PC-3 (cell line): Measurements from ENCODE around the gene ETHE1. TPM values are rescaled to one million over a fixed set of nuclear protein-coding genes. Genes with fewer than 3 reads are reported as not detected.
A peak's percentile ranks its signal among the peaks of the same experiment; 100 is the strongest.

Experiments
- ATAC-seq: fragments of 200-7000 bp; cut with Tn5 transposase; 2 replicates; pipeline ENCODE4 v1.9.1; 2020; ENCODE audit warnings: mild to moderate bottlenecking, moderate library complexity
- BruUV-seq: library from RNA; stranded (reverse); fragments of 400-500 nt; replicated peaks from 2 replicates; lab custom pipeline; 2021; lab: Mats Ljungman, UMichigan
- CTCF ChIA-PET: fragments of 300-600 bp; sonication (Branson Sonifier 250); formaldehyde crosslinking; loops from one replicate; lab custom pipeline; 2022; ENCODE audit warnings: antibody characterized with exemption; lab: Charles Lee
- POLR2A ChIA-PET: fragments of 300-600 bp; sonication (Branson Sonifier 250); formaldehyde crosslinking; loops from one replicate; lab custom pipeline; 2022; ENCODE audit warnings: antibody characterized with exemption; ENCODE audit not compliant: unreplicated experiment; lab: Charles Lee
- DNase-seq: peaks from one replicate; pipeline ENCODE4 v3.0.0-alpha.2; 2015
- H2AFZ ChIP-seq: fragments of 300-600 bp; sonication (generic); 2 replicates; pipeline ENCODE4 v1.6.0; 2016; ENCODE audit warnings: antibody characterized with exemption, low read length
- H3F3A ChIP-seq: fragments of 300-600 bp; sonication (generic); one replicate; pipeline ENCODE4 v1.6.0; 2017; ENCODE audit warnings: antibody characterized with exemption, low read length, control low read depth, mild to moderate bottlenecking; ENCODE audit not compliant: unreplicated experiment
- H3K27ac ChIP-seq: fragments of 300-600 bp; sonication (generic); 2 replicates; pipeline ENCODE4 v1.5.1; 2016; ENCODE audit warnings: mild to moderate bottlenecking, low read length
- H3K27me3 ChIP-seq: fragments of 300-600 bp; sonication (generic); 2 replicates; pipeline ENCODE4 v1.6.1; 2016; ENCODE audit warnings: low read length, mixed read lengths
- H3K36me3 ChIP-seq: fragments of 300-600 bp; sonication (generic); 2 replicates; pipeline ENCODE4 v1.6.1; 2016; ENCODE audit warnings: low read depth, mixed run types, low read length, mixed read lengths
- H3K4me1 ChIP-seq: fragments of 300-600 bp; sonication (generic); 2 replicates; pipeline ENCODE4 v1.5.1; 2016; ENCODE audit warnings: low read length; ENCODE audit not compliant: insufficient read depth
- H3K4me2 ChIP-seq: fragments of 300-600 bp; sonication (generic); 2 replicates; pipeline ENCODE4 v1.6.0; 2016; ENCODE audit warnings: low read length
- H3K4me3 ChIP-seq: fragments of 300-600 bp; sonication (generic); 2 replicates; pipeline ENCODE4 v1.5.1; 2016; ENCODE audit warnings: mild to moderate bottlenecking, low read length, mixed read lengths
- H3K79me2 ChIP-seq: fragments of 300-600 bp; sonication (generic); 2 replicates; pipeline ENCODE4 v1.6.1; 2017; ENCODE audit warnings: low read length, mixed read lengths
- H3K9ac ChIP-seq: fragments of 300-600 bp; sonication (generic); 2 replicates; pipeline ENCODE4 v1.6.0; 2016; ENCODE audit warnings: mild to moderate bottlenecking, low read length
- H3K9me2 ChIP-seq: fragments of 300-600 bp; sonication (generic); replicated peaks from 2 replicates; pipeline ENCODE4 v1.6.1; 2016; ENCODE audit warnings: mixed run types, low read length, mixed read lengths
- H3K9me3 ChIP-seq: fragments of 300-600 bp; sonication (generic); 2 replicates; pipeline ENCODE4 v1.6.1; 2016; ENCODE audit warnings: low read length, mixed read lengths
- H4K20me1 ChIP-seq: fragments of 300-600 bp; sonication (generic); 2 replicates; pipeline ENCODE4 v1.6.1; 2016; ENCODE audit warnings: low read length, mixed read lengths
- EZH2 ChIP-seq: fragments of 300-600 bp; sonication (generic); IDR thresholded peaks from one replicate; pipeline ENCODE4 v1.6.1; 2017; ENCODE audit warnings: antibody characterized with exemption, mild to moderate bottlenecking, low read length; ENCODE audit not compliant: unreplicated experiment
- EZH2phosphoT487 ChIP-seq: fragments of 300-600 bp; sonication (generic); IDR thresholded peaks from 2 replicates; pipeline ENCODE4 v1.6.1; 2018; ENCODE audit warnings: mild to moderate bottlenecking, antibody characterized with exemption, low read length, borderline replicate concordance
- intact Hi-C: fragments of 100-400 bp; cut with micrococcal nuclease; formaldehyde crosslinking; loops from 2 replicates; pipeline ENCODE4 v1.9.0; 2023
- total RNA-seq: library from RNA; depleted of rRNA; stranded (reverse); fragments of >200 nt; gene quantifications from 2 replicates; pipeline ENCODE4 v1.2.3, GENCODE V29; 2014
- TF ChIP-seq, protein P1 (sequence below): fragments of 300-600 bp; sonication (generic); conservative IDR thresholded peaks from 2 replicates; pipeline ENCODE4 v1.5.1; 2017; ENCODE audit warnings: antibody characterized with exemption, low read depth, mild to moderate bottlenecking, low read length

Gene ETHE1
- total RNA-seq, 1 experiment from 2014 or later = 34.2 TPM

DNA sequence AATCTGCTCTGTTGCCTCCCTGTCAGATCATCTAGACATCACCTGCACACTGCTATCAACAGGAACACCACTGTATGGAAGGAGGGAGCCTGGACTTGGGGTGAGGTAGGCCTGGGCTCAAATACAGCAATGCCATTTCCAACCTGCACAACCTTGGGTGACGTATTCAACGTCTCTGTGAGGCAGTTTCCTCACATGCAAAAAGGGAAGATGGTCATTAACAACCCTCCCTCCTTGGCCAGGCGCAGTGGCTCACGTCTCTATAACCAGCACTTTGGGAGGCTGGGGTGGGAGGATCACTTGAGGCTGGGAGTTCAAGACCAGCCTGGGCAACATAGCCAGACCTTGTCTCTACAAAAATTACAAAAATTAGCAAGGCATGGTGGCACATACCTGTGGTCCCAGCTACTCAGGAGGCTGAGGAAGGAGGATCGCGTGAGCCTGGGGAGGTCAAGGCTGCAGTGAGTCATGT is 35.3 kb upstream of the ETHE1 start:
- ChIA-PET POLR2A (no interaction called here), CTCF (no interaction called here)
- H4K20me1 ChIP-seq = no peaks in the 10 kb centered on the region
- BruUV-seq = no TSS peak
- H3F3A ChIP-seq = no peaks in the 10 kb centered on the region
- ATAC-seq (no peak), DNase-seq (no peak)
- no peaks in the 10 kb centered on the region for H3K9me3 ChIP-seq
- no peak overlapping the region for H3K4me3 ChIP-seq
- H3K9ac ChIP-seq = no peak overlapping the region
- H3K27me3 ChIP-seq = no peaks in the 10 kb centered on the region
- no peak overlapping the region for H2AFZ ChIP-seq
- TF ChIP-seq EZH2phosphoT487 = no peak
- TF ChIP-seq, protein P1, sequence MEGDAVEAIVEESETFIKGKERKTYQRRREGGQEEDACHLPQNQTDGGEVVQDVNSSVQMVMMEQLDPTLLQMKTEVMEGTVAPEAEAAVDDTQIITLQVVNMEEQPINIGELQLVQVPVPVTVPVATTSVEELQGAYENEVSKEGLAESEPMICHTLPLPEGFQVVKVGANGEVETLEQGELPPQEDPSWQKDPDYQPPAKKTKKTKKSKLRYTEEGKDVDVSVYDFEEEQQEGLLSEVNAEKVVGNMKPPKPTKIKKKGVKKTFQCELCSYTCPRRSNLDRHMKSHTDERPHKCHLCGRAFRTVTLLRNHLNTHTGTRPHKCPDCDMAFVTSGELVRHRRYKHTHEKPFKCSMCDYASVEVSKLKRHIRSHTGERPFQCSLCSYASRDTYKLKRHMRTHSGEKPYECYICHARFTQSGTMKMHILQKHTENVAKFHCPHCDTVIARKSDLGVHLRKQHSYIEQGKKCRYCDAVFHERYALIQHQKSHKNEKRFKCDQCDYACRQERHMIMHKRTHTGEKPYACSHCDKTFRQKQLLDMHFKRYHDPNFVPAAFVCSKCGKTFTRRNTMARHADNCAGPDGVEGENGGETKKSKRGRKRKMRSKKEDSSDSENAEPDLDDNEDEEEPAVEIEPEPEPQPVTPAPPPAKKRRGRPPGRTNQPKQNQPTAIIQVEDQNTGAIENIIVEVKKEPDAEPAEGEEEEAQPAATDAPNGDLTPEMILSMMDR = no peak
- TF ChIP-seq EZH2 = no peak
- H3K9me2 ChIP-seq = no peaks in the 10 kb centered on the region
- H3K27ac ChIP-seq = peak overlapping the region; percentile 78
- intact Hi-C loops = no loop called here
- peaks cover 11% of the 10 kb centered on the region for H3K4me1 ChIP-seq
- no peak overlapping the region for H3K4me2 ChIP-seq
- H3K36me3 ChIP-seq = no peaks in the 10 kb centered on the region; the same call in 1 of the 2 replicates
- H3K79me2 ChIP-seq = no peaks in the 10 kb centered on the region

DNA sequence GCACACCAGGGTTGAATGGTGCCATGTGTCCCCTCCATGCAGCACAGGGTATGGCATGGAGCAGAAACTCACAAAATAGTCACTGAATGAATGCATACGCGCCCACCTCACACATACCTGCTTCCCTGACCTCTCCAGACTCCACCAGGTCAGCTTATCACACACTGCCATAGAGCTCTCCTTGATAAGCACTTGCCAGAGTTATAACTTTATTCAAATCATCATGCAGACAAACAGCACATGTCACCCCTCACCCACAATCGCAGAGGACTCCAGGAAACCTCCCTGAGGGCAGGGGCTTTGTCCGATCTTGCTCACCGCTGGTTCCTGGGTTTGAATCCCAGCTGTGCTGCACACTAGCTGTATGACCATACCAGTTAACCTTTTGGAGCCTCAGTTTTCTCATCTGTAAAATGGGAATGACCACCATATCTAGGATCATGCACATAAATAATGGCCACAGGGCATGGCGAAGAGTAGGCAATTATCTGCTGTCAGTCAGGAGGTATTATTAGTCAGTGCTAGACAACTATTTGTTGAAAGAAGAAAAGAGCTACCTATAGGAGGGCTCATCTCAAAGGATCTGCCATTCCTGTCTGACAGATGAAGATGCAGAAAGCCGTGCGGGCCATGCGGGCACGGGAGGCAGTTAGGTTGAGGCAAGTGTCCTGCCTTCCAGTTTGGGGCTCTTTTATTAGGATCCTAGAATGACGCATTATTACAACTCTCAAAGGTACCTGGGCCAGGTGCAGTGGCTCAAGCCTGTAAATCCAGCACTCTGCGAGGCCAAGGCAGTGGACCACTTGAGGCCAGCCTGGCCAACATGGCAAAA is 34.4 kb upstream of the ETHE1 start:
- Histone ChIP-seq H3K9me2 (no peaks in the 10 kb centered on the region), H3K36me3 (no peaks in the 10 kb centered on the region; the same call in 1 of the 2 replicates), H4K20me1 (no peaks in the 10 kb centered on the region), H3K4me2 (no peak overlapping the region), H3K9ac (no peak overlapping the region), H2AFZ (no peak overlapping the region), H3K4me1 (peaks cover 11% of the 10 kb centered on the region), H3K27ac (no peak overlapping the region), H3K4me3 (no peak overlapping the region), H3K27me3 (no peaks in the 10 kb centered on the region), H3K79me2 (no peaks in the 10 kb centered on the region), H3K9me3 (no peaks in the 10 kb centered on the region), H3F3A (no peaks in the 10 kb centered on the region)
- BruUV-seq = no TSS peak
- DNase-seq (no peak), ATAC-seq (no peak)
- intact Hi-C loops = no loop called here
- ChIA-PET POLR2A (no interaction called here), CTCF (no interaction called here)
- TF ChIP-seq, protein P1 = no peak
- TF ChIP-seq EZH2 = no peak
- no peak for TF ChIP-seq EZH2phosphoT487

DNA sequence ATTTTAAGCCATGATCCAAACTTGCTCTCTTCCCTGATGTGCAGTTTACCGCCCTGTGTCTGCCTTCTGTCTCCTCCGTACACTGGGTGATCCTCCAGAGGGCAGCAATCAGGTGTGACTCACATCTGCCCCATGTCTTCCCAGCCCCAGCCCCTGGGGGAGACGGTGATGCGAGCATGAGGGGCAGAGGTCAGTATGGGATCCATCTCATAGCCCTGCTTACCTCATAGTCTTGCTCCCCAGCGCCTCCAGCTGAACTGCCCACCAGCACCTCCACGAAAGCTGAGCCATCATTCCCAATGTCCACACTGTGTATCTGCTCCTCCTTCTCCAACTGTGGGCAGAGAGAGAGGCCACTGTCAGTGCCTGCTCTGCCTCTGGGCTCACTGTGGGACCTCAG is 33.7 kb upstream of the ETHE1 start:
- TF ChIP-seq EZH2phosphoT487 (no peak), EZH2 (no peak)
- TF ChIP-seq, protein P1 = peak; percentile 32; the same call in 1 of the 2 replicates
- ATAC-seq = no peak

More for the DNA sequence above, 33.7 kb upstream of the ETHE1 start:
- no peak overlapping the region for H3K4me2 ChIP-seq
- no peaks in the 10 kb centered on the region; the same call in 1 of the 2 replicates for H3K36me3 ChIP-seq
- H4K20me1 ChIP-seq = no peaks in the 10 kb centered on the region
- no peak for DNase-seq
- no peaks in the 10 kb centered on the region for H3K79me2 ChIP-seq
- no peaks in the 10 kb centered on the region for H3K27me3 ChIP-seq
- no peak overlapping the region for H3K27ac ChIP-seq
- intact Hi-C loops = no loop called here
- no peak overlapping the region for H3K4me3 ChIP-seq
- no peak overlapping the region for H3K9ac ChIP-seq
- no peak overlapping the region for H2AFZ ChIP-seq
- H3K9me3 ChIP-seq = no peaks in the 10 kb centered on the region
- H3K4me1 ChIP-seq = peaks cover 11% of the 10 kb centered on the region
- no peaks in the 10 kb centered on the region for H3K9me2 ChIP-seq
- POLR2A ChIA-PET = no interaction called here
- no peaks in the 10 kb centered on the region for H3F3A ChIP-seq
- CTCF ChIA-PET = no interaction called here
- no TSS peak for BruUV-seq
